ENCODE measurements around the gene ARPC3.
"Not testable (repeated sequence)": the region's sequence is repeated elsewhere in the genome, so short reads cannot be mapped to it uniquely, and the experiment has no call there.

ARPC3 gene

GRCh38 chr12:110410086-110410485 is 40.1 kb downstream of the ARPC3 start:
- not testable (repeated sequence) for DNase-seq

GRCh38 chr12:110405126-110405662 is 44.9 kb downstream of the ARPC3 start:
- DNase-seq: not testable (repeated sequence)

- DNase-seq: peak; percentile 73
Measured at GRCh38 chr12:110403976-110404682, 46.0 kb downstream of the ARPC3 start.

GRCh38 chr12:110403146-110403975 is 46.8 kb downstream of the ARPC3 start, which contains the start of gene ANAPC7:
ANAPC7 (minus strand) TSS chr12:110403708; CDS start chr12:110403627, 81 bp downstream.
- DNase-seq: peak; percentile 86
